GM19240 (cell line): ENCODE measurements around the gene RIC8A.
A peak's percentile ranks its signal among the peaks of the same experiment; 100 is the strongest.
"Not testable (repeated sequence)": the region's sequence is repeated elsewhere in the genome, so short reads cannot be mapped to it uniquely, and the experiment has no call there.

Source experiments
- DNase-seq: peaks from one replicate; pipeline ENCODE4 v3.0.0; 2011; ENCODE audit warnings: low spot score; ENCODE audit not compliant: insufficient read length

Gene RIC8A

DNA sequence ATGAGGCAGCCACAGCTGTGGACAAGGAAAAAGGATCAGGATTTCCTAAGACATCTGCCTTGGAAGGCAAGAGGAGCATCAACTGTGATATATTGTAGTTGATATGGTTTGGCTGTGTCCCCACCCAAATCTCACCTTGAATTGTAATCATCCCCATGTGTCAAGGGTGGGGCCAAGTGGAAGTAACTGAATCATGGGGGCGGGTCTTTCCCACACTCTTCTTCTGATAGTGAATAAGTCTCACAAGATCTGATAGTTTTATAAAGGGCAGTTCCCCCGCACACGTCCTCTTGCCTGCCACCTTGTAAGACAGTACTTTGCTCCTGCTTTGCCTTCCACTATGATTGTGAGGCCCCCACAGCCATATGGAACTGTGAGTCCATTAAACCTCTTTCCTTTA is 10.2 kb downstream of the RIC8A start:
- DNase-seq, result no peak

DNA sequence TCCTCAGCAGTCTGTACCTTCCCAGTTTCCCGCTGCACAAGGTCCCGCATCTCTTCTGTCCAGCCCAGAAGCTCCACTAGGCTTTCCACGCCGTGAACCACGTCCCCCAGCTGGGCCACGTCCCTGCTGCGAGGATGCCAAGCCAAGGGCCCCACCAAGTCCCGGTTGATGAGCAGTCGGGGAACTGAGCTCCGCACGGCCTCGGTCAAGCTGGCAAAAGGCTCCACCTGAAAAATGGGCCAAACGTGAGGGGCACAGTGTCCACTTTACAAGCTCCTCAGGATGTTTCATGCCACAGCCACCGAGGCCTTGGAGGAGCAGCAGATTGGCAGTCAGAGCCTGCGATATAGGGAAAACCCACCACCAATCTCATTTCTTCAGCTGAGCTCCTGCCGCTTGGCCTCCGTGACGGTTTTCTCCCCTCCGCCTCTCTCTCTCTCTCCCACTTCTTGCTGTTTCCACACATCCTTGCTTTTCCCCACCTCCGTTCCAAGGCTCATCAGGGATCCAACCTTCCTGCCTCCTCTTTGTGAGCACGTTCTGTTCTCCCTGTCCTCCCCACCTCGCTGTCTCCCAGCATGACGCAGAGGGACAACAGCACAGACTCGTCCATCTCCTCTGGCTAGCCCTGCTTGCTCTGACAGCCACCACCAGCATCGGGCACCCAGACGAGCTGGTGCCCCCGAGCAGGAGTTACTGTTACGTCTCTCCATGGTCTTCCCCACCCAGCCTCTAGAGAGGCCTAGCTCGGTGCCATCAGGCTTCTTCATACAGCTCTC is 11.5 kb downstream of the RIC8A start:
- DNase-seq, result no peak

DNA sequence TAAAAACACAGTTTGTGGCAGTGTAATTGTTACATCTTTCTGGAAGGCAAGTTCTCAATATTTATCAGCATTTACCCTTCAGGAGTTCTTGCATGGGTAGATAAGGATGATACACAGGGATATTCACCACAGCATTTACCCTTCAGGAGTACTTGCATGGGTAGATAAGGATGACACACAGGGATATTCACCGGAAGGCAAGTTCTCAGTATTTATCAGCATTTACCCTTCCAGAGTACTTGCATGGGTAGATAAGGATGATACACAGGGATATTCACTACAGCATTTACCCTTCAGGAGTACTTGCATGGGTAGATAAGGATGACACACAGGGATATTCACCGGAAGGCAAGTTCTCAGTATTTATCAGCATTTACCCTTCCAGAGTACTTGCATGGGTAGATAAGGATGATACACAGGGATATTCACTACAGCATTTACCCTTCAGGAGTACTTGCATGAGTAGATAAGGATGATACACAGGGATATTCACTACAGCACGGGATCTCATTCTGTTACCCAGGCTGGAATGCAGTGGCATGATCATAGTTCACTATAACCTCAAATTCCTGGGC is 13.2 kb downstream of the RIC8A start:
- DNase-seq, result not testable (repeated sequence)

DNA sequence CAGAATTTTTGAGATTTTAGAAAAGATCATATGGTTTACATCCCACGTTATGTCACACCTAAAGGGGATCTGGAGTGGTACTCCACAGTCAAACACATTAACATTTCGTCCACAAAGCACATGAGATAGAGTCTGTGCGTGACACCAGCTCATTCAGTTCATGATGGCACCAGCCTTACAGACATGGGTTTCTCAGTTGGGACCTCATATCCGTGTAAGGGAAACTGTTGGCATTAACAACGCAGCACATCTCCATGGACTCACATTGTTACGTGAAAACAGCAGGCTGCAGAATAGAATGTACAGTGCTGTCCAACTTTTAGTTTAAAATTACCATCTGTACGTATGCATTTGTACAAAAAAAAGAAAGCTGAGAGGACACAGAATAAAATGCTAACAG is 14.0 kb downstream of the RIC8A start:
- no peak for DNase-seq

DNA sequence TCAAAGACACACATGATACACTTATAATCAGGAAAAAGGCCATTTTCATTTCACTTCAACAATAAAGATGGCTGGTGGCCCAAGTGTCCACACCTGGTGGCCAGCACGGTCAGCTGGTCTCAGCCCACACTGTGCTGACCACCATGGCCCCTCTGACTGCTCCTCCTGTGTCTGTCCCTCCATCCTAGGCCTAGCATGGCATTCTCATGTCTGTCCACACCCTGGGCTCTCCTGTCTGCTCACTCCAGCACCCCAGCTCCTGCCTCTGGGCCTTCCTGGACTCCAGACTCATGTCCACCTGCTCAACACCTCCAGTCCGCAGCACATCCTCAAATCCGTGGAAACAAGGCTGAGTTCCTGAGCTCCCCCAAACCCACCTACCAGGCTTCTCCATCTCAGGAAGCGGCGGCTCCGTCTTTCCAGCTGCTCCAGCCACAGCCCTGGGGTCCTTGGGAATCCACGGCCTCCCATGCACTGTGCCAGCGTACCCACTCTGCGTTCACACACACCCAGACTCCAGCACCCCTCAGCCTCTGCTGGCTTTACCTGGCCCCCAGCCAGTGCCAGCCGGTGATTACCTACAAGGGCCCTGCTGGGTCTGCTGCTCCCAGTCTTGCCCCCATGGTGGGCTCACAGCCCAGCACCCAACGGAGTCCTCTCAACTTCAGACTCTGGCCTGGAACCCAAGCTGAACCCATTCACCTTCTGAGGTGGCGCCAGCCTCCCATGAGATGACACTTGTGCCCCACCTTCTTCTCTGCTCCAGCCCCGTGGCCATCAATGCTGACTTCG is 14.7 kb downstream of the RIC8A start:
- DNase-seq, result no peak

DNA sequence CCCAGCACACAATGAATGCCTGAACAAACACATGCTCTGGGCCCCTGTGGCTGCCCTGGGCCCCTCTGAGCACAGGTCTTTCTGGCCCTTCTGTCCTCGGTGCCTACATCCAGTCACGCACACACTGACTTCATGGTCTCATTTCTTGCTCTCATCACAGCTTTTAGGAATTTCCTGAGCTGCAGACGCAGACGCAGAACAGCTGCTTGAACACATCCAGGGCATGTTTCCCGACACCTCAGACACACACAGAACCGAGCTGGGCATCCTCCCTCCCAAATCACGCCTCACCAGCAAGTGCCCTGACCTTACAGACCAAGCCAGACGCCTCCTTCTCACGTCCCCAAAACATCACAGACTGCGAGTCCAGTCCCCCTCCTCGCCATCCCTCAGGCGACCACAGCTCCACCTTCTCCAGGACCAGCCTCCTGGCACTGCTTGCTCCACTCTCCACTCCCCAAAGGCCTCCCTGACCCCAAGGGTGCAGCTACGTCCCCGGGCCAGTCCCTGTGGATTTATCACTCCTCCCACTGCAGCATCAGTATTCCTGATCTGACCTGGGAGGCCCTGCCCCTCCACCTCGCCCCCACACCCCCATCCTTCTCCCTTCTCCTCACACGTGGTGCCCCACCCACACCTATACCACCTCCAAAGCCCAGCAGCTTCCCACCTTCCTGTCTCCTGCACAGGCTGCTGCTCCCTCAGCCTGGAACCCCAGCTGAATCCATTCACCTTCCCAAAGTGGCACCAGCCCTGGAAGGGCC is 15.7 kb downstream of the RIC8A start:
- no peak for DNase-seq

DNA sequence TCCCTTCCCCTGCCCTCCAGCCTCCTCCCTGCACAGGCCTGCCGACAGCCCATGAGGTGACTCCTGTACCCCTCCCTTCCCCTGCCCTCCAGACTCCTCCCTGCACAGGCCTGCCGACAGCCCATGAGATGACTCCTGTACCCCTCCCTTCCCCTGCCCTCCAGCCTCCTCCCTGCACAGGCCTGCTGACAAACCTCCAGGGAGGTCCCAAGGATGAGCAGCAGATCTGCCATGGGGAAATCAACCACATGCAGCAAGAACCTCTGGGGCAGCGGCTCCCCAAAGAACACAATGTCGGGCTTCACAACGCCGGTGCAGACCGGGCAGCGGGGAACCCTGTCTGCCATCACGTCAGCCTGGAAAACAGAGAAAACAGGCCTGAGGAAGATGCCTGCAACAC is 16.4 kb downstream of the RIC8A start:
- no peak for DNase-seq

DNA sequence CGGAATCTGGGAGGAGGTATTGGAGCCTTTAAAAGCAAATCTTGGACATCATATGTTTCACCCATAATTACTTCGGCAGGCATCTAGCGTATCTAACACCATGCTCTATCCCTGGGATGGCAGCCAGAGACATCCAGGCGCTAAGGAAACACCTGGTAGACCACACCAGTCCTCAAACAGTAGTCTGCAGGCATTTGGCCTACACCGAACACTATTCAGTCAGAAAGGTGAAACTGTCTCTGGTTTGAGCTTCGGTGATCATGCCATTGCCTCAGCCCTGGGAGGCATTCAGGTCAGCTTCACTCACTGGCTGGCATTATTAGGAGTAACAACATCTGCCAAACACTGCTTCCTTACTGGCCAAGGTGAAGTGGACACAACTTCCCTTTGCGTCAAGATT is 16.9 kb downstream of the RIC8A start:
- no peak for DNase-seq

DNA sequence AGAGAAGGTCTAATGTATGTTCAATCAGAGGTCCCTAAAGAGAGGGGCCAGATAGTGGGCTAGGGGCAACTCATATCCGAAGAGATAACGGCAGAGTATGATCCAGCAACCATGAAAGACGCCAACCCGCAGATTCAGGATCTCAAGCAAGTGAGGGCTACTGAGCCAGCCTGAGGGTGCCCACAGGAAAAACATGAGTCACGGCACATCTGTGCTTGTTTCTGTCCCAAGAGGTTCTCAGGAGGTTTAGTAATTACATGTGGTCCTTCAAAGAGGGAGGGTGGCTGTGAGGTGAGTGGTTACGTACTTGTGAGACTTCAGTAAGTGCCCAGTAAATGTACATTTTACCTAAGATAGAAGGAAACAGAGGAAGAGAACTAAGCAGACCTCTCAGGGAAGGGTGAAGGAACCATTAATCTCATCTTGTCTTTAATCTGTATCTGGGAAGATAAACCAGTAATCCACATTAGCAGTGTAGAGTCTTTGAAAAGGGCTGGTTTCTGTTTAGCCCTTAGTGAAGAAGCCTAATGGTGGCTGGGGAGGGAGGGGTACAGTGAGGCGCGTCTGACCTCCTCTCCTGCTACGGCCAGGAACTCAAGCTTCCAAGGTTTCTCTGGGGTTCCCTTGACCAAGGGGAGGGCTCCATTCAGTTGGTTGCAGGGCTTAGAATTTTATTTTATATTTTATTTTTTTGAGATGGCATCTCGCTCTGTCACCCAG is 18.4 kb downstream of the RIC8A start:
- no peak for DNase-seq

DNA sequence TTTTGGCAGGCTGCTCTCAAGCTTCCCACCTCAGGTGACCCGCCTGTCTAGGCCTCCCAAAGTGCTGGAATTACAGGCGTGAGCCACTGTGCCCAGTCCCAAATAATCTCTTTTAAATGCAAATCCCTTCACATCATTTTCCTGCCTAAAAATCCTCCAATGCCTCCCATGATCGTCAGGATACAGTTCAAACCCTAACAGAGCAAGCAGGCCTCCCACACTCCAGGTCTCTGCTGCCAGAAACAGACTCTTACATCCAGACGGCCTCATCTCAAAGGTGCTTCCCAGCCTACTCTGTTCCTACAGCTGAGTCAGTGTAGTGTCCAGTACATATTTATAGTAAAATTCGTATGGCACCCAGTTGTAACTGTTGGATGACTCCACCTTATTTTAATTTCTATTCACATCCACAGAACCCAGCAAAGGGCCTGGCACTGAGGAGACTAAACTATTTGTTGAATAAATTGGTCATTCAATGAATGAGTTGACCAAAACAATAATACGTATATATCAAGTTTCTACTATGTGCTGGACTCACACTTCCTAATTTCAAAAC is 20.4 kb downstream of the RIC8A start:
- no peak for DNase-seq

DNA sequence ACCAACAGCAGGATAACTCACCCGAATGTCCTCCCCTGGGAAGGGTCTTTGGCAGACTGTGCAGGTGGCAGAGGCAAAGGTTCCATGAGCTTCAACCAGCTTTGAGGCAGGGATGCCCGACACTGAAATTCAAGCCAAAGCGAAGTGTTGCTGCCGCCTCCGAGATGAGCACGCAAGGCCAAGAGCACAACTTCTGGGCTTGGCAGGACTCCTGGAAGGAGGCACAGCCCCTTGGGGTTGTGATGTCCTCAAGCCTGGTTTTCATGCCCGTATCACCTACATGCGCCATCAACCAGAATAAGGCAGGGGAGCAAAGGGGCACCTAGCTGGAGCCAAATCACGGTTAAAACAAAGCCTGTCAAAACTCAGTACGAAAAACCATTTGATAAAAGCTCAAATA is 22.9 kb downstream of the RIC8A start:
- DNase-seq, result no peak

DNA sequence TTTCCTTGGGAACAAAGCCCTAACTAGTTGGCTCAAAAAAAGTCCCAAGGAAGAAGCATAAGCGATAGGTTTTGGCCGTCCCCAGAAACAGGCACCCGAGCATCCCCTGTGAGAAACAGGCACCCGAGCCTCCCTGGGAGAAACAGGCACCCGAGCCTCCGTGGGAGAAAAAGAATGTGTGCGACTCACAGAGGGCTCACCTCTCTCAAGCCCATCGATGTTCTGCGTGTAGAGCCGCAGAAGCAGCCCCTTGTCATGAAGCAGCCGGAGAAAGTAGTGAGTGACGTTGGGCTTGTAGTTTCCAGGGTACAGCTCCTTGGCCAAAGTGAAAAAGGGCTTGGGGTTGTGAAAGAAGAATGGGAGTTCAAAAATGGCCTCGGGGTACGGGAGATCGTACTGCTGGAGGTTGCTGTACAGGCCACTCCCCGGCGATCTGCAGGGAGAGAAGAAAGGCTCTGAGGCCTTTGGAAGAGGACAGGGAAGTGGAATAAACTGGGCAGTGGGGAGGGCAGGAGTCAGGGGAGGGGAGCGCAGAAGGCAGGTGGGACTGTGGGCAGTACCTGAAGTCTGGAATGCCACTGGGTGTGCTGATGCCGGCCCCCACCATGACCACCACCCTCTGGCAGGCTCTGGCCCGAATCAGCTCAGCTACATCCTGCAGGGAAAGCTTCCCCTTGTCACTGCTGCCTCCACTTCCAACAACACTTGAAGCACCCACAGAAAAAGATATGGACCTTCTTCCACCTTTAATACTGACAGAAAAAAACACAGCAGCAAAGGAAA is 25.5 kb downstream of the RIC8A start:
- no peak for DNase-seq

DNA sequence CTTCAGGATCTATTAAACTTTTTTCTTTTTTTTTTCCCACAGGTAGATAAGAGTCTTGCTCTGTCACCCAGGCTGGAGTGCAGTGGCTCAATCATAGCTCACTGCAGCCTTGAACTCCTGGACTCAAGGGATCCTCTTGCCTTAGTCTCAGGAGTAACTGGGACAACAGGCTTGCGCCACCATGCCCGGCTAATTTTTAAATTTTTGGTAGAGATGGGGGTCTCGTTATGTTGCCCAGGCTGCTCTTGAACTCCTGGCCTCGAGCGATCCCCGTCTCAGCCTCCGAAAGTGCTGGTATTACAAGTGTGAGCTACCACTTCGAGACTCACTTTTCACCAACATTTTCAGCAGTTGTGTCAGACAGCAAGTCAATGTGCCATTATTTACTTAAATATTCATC is 27.7 kb downstream of the RIC8A start:
- no peak for DNase-seq

DNA sequence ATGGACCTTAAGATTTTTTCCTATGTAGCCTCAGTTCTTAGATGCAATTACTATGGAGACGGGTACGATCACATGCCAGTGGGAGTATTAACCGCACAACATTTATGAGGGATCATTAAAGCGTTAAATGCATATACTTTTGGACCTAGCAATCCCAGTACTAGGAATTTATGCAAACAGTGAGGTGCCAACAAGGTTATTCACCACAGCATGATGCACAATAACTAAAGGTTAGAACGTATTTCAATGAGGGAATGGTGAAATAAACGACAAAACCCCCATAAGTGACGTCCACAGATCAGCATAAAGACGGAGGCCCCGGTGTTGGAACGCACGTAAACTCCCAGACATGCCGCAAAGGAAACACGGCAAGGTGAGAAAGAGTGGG is 28.1 kb downstream of the RIC8A start:
- no peak for DNase-seq

DNA sequence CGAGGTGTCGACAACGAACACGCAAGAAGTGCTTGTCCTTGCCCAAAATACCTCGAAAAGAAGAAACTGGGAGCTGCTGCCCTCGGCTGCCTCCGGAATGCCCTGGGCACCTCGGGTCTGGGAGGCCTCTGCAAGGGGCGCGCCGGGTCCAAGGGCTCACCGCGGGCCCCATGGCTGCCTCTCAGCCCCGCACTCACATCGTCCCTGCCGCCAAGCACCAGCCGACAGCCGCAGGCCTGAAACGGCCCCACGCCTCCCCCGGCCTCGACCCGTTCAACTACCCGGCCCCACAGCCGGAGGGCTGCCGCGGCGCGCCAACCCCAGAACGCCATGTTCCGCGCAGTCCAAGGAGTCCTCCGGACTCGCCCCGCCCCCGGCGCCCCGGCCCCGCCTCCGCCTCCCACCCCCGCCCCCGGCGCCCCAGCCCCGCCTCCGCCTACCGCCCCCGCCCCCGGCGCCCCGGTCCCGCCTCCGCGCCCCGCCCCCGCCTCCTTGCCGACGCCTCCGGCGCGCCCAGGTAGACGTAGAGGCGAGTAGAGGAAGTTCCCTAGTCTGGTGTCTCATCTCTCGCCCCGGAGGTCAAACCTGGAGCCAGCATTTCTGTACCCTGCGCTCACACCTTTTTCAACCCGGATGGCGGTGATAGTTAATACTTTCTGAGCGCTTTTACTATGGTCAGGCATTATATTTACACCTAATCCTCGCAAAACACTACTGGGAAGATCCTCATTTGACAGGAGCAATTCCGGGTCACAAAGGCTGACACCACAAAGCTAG is 28.7 kb downstream of the RIC8A start, which contains the start of gene SIRT3:
Gene SIRT3 (minus strand): TSS at position 346 of the 777 bp plus-strand sequence. CDS start 14 bp downstream, at position 332.
- peak; percentile 95 for DNase-seq

DNA sequence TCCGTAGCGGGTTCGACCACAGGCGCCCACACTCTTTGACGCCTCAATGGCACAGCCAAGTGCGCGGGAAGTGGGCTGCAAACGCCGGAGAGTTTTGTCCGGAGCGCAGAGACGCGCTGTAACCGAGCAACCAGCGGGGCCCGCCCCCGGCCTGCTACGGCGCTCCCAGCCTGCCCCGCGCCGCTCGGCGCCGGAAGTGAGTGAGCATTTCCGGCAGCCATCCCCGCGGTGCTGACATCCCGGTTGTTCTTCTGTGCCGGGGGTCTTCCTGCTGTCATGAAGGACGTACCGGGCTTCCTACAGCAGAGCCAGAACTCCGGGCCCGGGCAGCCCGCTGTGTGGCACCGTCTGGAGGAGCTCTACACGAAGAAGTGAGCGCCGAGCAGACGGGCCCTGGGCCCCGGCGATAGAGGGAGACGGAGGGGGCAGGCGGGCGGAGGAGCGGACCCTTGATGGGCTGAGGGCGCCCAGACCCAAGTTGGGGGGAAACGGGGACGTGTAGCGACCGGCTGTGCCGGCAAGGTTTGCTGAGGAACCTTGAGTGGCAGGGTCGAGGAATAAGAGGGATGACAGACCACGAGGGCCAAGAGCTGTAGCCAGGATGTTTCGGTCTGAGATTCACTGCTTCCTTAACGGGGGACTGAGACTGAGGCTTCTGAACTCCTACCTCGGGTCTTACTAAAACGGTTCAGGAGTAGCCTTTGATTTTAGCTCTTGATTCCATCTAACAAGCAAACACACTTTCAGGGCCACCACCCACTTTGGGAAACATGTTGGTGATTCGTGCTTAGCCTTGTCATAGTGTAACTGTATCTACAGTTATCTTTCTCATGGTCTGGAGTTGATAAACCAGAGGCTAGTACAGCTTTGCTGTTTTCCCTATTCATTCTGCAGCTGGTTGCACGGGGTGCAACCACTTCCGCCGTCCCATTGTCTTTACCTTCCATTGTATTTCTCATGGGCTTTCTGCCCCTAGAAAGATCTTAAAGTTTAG is 29.6 kb downstream of the RIC8A start, which contains the start of gene PSMD13:
Gene PSMD13 (plus strand): TSS at position 203 of the 994 bp plus-strand sequence. CDS start 74 bp downstream, at position 277.
- peak; percentile 90 for DNase-seq

DNA sequence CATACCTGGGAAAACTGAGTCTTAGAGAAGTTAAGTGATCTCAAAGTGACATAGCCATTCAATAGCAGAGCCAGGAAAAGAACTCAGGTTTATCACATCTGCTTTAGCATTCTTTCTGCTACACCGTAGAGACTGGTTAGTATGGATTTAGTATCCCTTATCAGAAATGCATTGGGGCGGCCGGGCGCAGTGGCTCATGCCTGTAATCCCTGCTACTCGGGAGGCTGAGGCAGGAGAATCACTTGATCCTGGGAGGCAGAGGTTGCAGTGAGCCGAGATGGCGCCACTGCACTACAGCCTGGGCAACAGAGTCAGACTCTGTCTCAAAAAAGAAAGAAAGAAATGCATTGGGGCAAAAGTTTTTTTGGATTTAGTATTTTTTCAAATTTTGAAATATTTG is 30.8 kb downstream of the RIC8A start:
- DNase-seq, result not testable (repeated sequence)

DNA sequence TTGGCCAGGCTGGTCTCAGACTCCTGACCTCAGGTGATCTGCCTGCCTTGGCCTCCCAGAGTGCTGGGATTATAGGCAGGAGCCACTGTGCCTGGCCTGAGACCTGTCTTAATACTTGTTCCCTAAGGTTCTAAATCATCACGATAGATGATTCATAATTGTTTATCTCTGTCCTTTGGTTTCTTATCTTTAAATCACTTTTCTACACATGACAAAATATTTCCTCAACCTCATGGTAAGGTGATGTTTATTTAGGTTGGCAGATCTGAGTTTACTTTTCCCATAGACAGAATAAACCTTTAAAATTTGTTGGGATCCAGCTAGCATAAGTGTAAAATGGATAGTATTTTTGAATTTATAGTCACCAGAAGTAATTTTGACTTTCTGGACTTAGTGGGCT is 32.8 kb downstream of the RIC8A start:
- no peak for DNase-seq
